ENCODE data around the gene PCOLCE2. TPM values are rescaled to one million over a fixed set of nuclear protein-coding genes. Genes with fewer than 3 reads are reported as not detected.

PCOLCE2 gene
- total RNA-seq, 1 experiment from 2014 or later, result 1.5 TPM

DNA sequence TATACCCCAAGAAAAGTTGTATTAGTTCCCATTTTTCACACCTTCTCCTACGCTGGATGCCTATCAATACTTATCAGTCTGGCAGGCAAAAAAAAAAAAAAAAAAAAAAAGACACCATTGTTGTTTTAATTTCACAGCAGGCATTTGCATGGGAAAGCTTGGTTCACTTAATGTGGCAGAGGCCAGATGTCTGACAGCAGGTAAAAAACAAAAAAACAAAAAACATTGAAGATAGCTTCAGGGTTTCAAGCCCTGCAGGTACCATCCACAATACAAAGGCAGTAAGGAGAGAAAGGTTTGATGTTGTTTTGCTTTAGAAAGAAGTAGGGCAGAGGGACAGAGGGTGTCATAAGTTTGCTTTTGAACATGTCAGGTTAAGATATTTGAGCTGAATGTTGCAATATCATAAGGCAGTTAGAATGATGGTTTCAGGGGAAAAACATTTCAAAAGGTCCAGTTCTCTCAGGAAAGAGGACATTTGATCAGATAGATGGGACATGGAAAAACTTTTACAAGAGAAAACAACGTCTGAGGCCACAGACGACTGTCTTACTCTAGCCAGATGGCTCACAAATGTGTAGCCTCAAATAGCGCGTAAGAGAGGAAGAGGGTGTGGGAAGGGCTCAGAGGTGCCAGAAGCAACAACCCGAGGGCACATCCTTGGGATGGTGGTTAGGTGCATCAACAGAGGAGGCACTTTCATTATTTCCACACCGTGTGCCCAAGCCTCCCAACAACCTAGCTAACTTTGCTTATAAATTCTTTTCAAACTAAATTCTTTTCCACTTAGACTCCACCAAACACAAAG is 25.7 kb downstream of the PCOLCE2 start:
- Histone ChIP-seq H4K20me1 (ENCODE audit: insufficient read depth) (no peaks in the 10 kb centered on the region), H2AFZ (peak overlapping the region; percentile 71), H3F3A (ENCODE audit: insufficient read depth, low read depth) (peaks cover 17% of the 10 kb centered on the region), H3K4me1 (replicated peaks; ENCODE audit: insufficient read depth) (peaks cover 37% of the 10 kb centered on the region), H3K27ac (peak overlapping the region; percentile 61), H3K9me3 (ENCODE audit: insufficient read depth, low read depth) (no peaks in the 10 kb centered on the region), H3K4me2 (peak overlapping the region; percentile 77), H3K4me3 (peak overlapping the region; percentile 30; the same call in 1 of the 2 replicates), H3K79me2 (ENCODE audit: low read depth) (no peaks in the 10 kb centered on the region), H3K27me3 (ENCODE audit: insufficient read depth, low read depth) (no peaks in the 10 kb centered on the region), H3K9me2 (ENCODE audit: insufficient read depth) (no peaks in the 10 kb centered on the region), H3K36me3 (ENCODE audit: low read depth) (no peaks in the 10 kb centered on the region)
- TF ChIP-seq, protein P1, sequence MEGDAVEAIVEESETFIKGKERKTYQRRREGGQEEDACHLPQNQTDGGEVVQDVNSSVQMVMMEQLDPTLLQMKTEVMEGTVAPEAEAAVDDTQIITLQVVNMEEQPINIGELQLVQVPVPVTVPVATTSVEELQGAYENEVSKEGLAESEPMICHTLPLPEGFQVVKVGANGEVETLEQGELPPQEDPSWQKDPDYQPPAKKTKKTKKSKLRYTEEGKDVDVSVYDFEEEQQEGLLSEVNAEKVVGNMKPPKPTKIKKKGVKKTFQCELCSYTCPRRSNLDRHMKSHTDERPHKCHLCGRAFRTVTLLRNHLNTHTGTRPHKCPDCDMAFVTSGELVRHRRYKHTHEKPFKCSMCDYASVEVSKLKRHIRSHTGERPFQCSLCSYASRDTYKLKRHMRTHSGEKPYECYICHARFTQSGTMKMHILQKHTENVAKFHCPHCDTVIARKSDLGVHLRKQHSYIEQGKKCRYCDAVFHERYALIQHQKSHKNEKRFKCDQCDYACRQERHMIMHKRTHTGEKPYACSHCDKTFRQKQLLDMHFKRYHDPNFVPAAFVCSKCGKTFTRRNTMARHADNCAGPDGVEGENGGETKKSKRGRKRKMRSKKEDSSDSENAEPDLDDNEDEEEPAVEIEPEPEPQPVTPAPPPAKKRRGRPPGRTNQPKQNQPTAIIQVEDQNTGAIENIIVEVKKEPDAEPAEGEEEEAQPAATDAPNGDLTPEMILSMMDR (conservative IDR thresholded peaks at IDR 0.05), result no peak
- no peak for TF ChIP-seq EZH2 (IDR thresholded peaks at IDR 0.05; ENCODE audit: low read depth)
- ChIA-PET CTCF (interaction anchor here (0.6 to 0.7 kb wide), 5 partner anchors 10 to 1451 kb away, joined by 3 to 20 read pairs (median 4); no protein-coding TSS in a partner anchor), POLR2A (ENCODE audit: unreplicated experiment) (interaction anchor here (0.6 kb wide), 1 partner anchor 48 kb away, joined by 4 read pairs; no protein-coding TSS in a partner anchor)
- peak; percentile 61 to 82 for DNase-seq
- no TSS peak for BruUV-seq (replicated peaks)
- intact Hi-C loops (cut with micrococcal nuclease; ENCODE audit: unreplicated experiment), result no loop called here

DNA sequence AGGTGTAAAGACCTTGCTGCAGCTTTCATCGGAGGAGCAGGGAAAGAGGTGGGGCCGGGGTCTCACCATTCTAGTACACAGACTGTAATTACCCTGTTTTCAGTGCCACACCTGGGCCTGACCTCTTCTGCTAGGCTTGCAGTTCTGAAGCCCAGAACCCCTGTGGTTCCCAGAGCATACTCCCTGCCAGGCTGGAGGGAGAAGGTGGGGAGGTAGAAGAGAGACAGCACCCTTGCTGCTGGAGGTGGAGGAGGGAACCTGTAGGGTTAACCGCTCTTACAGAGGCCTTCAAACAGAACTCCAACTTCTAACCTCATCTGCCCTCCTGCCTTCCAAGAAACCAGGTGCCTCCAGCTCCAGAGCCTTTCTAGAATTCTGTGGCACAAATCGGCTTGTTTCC is 27.0 kb downstream of the PCOLCE2 start:
- no TSS peak for BruUV-seq (replicated peaks)
- no peaks in the 10 kb centered on the region for H4K20me1 ChIP-seq (ENCODE audit: insufficient read depth)
- ChIA-PET CTCF (no interaction called here), POLR2A (ENCODE audit: unreplicated experiment) (interaction anchor here (0.6 kb wide), 1 partner anchor 9 kb away, joined by 3 read pairs; no protein-coding TSS in a partner anchor)
- DNase-seq, result no peak
- TF ChIP-seq EZH2 (IDR thresholded peaks at IDR 0.05; ENCODE audit: low read depth), result no peak
- TF ChIP-seq, protein P1 (conservative IDR thresholded peaks at IDR 0.05), result no peak
- H3F3A ChIP-seq (ENCODE audit: insufficient read depth, low read depth), result peaks cover 17% of the 10 kb centered on the region
- H3K4me1 ChIP-seq (replicated peaks; ENCODE audit: insufficient read depth), result peaks cover 32% of the 10 kb centered on the region
- no peak overlapping the region for H2AFZ ChIP-seq
- H3K9me2 ChIP-seq (ENCODE audit: insufficient read depth), result no peaks in the 10 kb centered on the region
- no peaks in the 10 kb centered on the region for H3K27me3 ChIP-seq (ENCODE audit: insufficient read depth, low read depth)
- H3K27ac ChIP-seq, result no peak overlapping the region
- no peak overlapping the region for H3K4me2 ChIP-seq
- H3K9me3 ChIP-seq (ENCODE audit: insufficient read depth, low read depth), result no peaks in the 10 kb centered on the region
- intact Hi-C loops (cut with micrococcal nuclease; ENCODE audit: unreplicated experiment), result no loop called here
- no peak overlapping the region for H3K4me3 ChIP-seq
- no peaks in the 10 kb centered on the region for H3K79me2 ChIP-seq (ENCODE audit: low read depth)
- no peaks in the 10 kb centered on the region for H3K36me3 ChIP-seq (ENCODE audit: low read depth)

DNA sequence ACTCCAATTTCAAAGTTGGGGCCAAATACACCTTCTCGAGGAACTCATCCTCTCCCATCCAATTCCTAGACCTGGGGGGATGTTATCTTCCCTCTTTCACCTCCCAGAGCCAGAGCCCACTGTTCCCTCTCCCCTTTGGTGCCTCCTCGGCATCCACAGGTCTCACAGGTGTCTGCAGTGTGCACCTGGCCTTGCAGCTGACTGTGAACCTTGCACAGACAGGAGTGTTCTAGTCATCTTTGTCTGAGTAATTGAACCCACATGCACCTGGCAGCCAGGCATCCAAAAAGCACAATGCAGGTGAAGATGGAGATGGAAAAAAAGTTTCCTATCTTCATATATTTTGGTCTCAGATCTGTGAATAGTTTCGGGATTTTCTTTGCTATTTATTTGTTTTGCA is 30.8 kb downstream of the PCOLCE2 start:
- Histone ChIP-seq H4K20me1 (ENCODE audit: insufficient read depth) (no peaks in the 10 kb centered on the region), H3K36me3 (ENCODE audit: low read depth) (no peaks in the 10 kb centered on the region), H3F3A (ENCODE audit: insufficient read depth, low read depth) (peaks cover 7% of the 10 kb centered on the region), H3K4me2 (no peak overlapping the region), H3K4me3 (no peak overlapping the region), H3K4me1 (replicated peaks; ENCODE audit: insufficient read depth) (peaks cover 31% of the 10 kb centered on the region), H3K9me2 (ENCODE audit: insufficient read depth) (no peaks in the 10 kb centered on the region), H2AFZ (no peak overlapping the region), H3K79me2 (ENCODE audit: low read depth) (no peaks in the 10 kb centered on the region), H3K27me3 (ENCODE audit: insufficient read depth, low read depth) (no peaks in the 10 kb centered on the region), H3K27ac (no peak overlapping the region), H3K9me3 (ENCODE audit: insufficient read depth, low read depth) (no peaks in the 10 kb centered on the region)
- no TSS peak for BruUV-seq (replicated peaks)
- ChIA-PET CTCF (no interaction called here), POLR2A (ENCODE audit: unreplicated experiment) (no interaction called here)
- no peak for TF ChIP-seq EZH2 (IDR thresholded peaks at IDR 0.05; ENCODE audit: low read depth)
- TF ChIP-seq, protein P1 (conservative IDR thresholded peaks at IDR 0.05), result no peak
- DNase-seq, result no peak
- intact Hi-C loops (cut with micrococcal nuclease; ENCODE audit: unreplicated experiment), result no loop called here

All from PC-9 (cell line).